CD1c-positive myeloid dendritic cell (primary cell): ENCODE results near the gene PAK5.

Source experiments
- DNase-seq: peaks from one replicate; pipeline ENCODE4 v3.0.0-alpha.2; 2016; ENCODE audit errors: extremely low spot score

PAK5 gene

DNA sequence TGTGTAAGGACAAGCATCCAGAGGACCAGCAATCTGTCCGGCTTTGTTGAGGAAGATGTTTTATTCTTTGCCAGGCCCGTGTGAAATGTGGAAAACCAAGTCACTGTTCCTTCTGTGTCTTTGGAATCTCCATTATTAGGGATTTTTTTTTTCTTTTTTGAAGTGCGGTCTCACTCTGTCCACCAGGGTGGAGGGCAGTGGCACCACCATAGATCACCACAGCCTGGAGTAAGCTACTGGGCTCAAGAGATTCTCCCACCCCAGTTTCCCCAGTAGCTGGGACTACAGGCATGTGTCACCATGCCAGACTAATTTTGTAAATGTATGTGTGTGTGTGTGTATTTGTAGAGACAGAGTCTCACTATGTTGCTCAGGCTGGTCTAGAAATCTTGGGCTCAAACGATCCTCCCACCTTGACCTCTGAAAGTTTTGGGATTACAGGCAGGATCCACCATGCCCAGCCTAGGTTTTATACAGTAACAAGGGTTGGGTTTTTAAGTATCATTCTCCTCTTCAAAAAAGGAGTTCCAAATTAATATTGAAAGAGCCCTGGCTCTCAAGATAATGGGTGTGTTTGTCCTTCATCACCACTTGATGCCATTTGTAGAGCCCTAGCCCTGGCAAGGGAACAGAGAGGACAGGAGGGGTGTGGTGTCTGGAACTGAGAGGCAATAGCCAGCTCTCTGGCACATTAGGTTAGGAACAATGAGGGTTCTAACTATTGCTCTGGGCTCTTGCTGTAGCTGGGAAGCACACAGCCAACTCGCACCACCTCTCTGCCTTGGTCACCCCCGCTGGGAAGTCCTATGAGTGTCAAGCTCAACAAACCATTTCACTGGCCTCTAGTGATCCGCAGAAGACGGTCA is 321.3 kb downstream of the PAK5 start:
- no peak for DNase-seq

DNA sequence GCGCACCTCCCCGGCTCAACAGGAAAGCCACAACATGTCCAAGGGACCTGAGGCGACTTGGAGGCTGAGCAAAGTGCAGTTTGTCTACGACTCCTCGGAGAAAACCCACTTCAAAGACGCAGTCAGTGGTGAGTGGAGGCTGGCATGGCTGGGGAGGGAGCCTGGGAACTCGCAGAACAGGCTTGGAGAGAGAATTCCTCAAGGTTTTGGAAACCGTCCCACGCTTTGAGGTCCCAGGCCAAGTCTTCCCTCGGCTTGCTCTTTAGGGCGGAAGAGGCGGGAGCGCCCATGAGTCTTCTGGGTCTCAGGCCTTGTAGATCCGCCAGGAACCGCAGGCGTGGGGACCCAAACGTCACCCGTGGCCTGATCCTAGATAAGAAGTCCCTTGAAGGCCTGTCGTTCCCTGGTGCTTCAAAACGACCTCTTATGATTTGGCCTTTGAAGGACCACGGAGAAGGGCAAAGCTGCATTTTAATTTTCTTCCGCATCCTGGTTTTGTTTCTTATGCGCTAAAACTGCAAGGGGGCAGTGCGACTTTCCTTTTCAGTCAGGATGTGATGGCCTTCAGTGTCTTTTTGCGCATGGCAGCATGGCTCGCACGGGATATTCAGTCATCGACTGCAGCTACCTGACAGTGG is 322.5 kb downstream of the PAK5 start:
- DNase-seq: peak; percentile 33

DNA sequence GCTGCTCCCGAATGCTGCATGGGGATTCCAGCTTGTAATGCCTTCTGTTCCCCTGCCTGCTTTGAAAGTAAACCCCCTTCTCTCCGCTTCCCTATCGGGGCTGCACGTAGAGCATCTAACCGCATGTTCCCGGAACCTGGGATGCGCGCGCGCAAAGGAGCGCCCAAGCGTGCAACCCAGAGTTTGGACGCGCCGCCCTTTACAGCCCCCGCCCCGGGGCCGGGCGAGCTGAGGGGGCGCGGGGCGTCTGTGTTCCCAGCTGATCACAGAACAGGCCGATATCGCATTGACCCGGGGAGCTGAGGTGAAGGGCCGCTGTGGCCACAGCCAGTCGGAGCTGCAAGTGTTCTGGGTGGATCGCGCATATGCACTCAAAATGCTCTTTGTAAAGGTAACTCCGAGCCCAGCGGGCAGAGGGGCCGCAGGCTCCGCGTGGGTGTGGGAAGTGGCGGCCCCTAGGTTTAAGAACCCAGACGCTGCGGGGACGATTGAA is 323.1 kb downstream of the PAK5 start:
- peak; percentile 57 for DNase-seq

DNA sequence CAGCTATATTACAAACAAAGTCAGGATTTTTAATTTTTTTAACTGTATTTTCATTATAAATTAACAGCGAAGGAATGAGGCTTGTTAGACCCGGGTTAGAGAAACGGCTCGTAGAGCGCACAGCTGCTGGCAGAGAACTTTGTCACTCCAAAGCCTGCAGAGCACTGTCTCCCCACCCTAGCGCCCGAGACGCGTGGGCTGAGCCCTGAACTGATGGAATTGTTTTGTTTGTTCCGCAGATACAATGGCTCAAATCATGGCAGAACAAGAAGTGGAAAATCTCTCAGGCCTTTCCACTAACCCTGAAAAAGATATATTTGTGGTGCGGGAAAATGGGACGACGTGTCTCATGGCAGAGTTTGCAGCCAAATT is 323.7 kb downstream of the PAK5 start:
- peak; percentile 65 for DNase-seq

DNA sequence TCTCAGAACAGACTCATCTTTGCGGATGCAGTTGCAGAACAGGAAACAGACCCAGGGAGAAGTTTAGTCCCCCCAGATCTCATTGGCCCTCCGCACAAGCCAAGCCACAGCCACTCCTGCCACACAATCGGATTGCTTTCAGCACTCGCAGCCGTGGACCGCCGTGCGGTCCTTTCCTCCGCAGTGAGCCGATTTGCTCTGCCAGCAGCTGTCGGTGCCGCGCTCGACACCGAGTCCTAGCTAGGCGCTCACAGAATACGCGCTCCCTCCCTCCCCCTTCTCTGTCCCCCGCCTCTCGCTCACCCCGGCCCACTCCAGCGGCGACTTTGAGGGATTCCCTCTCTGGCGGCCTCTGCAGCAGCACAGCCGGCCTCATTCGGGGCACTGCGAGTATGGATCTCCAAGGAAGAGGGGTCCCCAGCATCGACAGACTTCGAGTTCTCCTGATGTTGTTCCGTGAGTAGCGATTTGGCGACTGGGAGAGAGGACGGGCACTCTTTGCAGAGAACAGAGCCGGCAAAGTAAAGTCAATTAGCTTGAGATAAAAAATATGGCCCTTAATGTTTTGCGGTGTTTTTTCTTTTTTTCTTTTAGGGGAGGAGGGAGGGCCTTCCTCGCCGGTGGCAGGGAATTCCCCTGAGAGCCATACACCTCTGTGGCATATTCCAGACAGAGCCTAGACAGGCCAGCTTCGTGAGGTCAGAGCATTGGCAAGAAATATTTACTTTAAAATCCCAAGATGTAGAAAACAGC is 324.2 kb downstream of the PAK5 start, which contains the start of gene LAMP5:
LAMP5 (plus strand) TSS at position 130 of the 753 bp plus-strand sequence; CDS start at position 393, 263 bp downstream.
- peak; percentile 48 for DNase-seq

DNA sequence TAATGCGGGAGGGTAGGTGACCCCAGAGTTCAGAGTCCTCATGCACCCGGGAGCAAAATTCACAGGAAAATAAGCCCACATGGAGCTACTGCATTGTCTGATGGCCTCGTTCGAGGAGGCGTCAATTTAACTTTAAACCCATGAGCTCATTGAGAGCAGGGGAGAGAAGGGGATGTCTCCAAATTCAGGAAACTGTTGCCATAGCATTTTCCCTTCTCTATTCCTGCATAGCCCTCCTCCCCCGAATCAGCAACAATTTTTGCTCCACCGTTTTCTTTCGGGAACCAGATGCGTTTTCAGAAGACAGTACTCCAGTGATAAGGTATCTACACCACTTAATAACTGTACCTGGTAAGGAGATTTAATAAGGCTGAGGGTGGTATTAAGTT is 324.8 kb downstream of the PAK5 start:
- peak; percentile 47 for DNase-seq

DNA sequence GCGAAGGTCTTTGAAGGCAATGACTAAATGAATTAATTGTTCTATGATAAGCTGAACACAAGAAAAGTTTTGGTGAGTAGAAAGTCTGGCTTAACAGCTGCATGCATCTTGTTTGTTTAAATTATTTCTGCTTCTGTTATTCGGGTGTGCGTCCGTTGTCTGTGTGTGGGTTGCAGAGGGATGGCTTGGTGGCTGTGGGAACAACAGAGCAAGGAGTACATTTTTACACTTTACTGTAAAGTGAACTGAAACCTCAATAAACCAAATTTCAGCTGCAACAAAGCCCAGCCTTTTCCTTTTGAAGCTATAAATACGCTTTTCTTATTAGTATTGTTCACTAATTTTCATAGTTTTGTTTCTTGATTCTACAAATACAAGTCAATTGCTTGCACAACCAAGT is 328.0 kb downstream of the PAK5 start:
- peak; percentile 55 for DNase-seq

DNA sequence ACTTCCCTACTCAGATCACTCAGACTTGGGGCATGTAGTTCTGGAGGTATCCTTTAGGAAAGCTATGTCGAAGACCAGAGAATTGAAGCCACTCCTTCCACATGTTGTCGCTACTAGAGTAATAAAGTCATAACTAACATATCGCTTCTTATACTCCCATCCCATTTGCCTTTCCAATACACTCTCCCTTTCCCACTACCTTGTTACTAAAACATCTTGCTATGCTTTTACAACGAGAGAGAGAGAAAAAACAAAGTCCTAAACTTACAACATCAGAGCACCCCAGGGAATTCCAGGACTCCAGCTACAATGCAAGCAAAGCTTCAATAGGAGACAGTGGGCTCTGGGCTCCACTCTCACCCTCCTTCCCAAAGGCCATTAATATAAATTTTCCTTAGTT is 329.6 kb downstream of the PAK5 start:
- DNase-seq: no peak

DNA sequence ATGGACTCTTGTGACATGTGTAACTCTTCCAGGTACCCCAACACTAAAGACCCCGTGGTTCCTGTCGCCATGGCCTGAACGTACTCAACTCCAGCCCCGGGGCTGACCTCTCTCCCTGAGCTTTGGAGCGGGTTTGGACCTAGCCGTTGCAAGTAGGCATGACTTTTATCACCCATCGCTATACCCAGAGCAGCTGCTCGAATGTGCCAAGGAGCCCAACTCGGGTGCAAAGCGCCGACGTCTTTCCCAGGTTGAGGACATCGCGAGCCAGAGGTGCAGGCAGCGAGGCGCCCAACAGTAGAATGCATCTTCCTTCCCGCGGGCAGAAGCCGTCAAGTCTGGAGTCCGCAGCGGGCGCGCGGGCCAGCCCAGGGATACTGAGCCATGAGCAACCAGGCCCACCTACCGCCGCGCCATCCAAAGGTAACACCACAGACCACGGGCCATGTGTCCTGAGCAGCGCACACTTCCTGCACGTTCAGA is 330.1 kb downstream of the PAK5 start:
- DNase-seq: no peak

DNA sequence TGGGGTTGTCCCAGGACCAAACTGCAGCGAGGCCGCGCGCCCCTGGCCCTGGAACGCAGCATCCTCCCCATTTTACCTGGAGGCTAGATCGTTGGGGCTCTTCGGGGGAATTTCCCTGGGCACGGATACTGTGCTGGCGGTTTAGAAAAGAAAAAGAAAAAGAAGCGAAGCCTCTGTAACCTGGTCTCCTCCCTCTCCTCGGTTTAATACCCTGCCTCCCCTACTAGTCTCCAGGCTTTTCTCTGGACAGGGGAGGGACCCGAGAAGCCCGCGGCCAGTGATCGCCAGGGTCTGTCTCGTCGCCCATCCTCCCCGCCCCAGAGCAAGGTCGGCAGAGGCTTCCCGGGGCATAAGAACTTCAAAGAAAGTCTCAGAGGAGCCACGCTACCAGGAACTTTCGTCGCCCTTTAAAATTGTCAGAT is 330.6 kb downstream of the PAK5 start:
- no peak for DNase-seq

DNA sequence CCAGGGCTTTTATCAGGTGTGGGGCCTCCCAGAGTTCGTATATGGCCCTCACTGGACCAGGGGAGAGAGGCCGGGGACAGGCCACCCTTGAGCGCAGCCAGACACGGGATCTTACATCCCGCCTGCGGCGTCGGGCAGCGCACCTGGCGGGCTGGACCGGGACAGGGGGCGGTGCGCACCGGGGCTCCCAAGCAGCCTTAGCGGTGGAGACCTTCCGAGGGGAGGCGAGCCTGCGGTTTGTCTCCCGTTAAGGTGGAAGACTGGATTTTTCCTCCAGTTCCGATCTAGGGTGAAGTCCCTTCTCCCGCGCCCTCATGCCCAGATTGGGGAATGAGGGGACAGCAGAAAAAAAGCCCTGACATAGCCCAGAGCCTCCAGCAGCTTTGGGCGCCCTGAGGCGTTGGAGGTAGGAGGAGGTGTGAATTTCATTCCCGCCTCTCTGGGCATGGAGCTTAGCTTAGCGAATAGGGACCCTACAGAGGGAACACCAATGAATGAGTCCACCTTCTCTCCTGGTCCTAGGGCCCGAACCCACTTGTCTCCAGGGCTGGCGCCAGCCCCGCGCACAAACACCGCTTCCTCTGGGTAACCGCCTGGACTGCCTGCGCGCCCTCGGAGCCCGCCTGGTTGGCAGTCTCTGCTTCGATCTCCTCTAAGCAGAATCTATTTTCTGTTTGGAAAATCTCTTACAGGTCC is 331.2 kb downstream of the PAK5 start:
- no peak for DNase-seq

DNA sequence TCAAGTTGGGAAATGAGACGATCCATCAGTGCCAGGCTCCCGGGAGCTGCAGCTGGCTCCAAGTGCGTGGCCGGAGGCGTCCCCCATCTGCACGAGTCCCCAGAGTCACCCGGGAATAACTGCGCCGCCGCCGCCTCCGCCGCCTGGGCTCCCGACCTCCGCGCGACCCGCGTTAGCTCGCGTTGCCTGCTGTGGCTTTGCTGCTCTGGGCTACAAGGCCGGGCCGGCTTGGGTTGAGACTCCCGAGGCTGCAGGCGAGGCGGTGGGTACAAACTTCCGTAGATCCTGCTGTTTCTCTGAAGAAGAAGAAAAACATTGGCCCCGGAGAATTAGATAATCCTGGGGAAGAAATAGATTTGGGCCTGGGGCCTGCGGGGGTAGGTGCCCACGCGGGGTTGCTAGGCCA is 331.9 kb downstream of the PAK5 start:
- no peak for DNase-seq

DNA sequence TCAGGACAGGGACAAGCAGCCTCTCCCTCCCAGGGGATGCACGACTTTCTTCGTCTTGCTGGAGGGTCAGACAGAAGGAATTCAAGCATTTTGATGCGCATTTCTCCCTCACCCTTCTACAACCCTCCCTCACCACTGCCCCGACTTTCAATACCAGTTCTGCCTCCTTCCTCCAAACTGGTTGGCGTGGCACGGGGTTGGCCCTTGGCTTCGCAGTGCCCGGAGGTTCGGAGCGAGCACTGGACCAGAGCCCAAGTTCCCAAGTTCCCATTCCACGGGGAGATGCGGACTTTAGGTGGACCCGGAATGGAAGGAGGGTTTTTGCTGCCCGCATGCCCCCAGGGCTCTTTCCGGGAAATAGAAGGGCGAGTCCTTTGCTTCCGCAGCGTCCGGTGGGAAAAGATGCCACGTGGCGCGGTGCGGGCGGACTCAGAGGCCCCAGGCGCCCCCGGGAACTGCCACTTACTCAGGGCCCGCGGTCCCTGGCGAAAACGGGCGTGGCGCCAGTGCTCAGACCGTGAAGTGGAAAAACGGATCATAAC is 332.5 kb downstream of the PAK5 start:
- peak; percentile 42 for DNase-seq

DNA sequence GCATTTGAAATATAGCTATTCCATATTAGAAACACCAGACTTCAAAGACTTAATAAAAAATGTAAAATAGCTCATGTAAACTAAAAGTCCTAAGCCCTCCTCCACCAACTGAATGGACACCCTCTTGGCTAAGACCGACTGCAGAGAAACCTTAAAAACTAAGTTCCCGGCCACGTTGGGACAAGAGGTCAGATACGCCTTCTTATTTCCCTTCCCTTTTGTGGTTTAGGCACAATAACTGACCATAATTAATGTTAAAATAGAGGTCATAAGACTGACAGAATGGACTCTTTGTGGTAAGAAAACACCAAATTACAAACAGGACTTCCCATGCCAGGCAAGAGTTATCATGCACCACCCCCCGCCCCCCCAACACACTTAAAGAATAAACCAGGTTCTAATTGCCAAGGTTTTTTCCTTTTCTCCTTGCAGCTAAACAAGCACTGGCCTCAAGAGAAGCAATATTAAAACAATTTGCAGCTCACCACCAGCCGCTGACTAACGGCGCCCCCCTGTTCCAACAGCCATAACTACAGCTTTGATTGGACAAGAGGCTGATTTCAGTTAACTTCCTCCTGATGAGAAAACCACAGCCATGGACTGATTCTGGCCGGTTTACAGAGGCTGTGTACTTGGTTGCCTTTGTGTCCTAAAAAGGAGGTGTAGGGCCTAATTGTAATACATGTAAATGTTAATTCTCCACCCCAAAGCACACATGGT is 335.2 kb downstream of the PAK5 start:
- peak; percentile 73 for DNase-seq

DNA sequence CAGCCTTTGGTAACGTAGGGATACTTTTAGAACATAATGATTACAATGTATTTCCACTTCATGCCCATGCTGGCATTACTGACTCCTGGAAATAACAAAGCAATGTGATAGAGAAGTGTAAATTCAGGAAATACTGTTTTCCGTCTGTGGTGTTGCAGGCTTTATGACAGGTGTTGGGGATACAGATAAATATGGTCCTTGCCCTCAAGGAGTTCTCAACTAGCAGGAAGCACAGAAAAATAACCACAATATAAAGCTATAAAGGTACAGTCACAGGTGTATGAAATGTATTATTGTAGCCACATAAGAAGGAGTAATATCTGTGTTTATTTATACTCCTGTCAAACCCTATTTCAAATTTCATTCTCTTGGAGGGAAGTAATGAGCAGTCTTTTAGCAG is 337.4 kb downstream of the PAK5 start:
- no peak for DNase-seq

DNA sequence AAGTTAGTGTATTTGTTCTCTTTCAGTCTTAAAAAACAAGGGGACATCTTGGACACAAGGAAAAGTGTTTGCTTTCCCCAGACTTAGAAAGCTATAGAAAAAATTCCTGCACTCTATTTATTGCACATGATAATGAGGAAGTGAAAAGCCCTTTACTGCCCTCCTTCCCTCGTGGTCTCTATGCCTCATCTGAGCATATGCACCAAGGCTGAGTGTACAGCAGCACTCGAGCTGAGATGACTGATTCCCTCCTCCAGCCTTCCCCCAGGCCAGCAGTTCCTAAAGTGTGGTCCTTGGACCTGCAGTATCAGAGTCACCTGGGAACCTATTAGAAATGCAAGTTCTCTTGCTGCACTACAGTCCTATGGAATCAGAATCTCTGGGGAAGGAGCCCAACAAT is 338.8 kb downstream of the PAK5 start:
- DNase-seq: peak; percentile 85

DNA sequence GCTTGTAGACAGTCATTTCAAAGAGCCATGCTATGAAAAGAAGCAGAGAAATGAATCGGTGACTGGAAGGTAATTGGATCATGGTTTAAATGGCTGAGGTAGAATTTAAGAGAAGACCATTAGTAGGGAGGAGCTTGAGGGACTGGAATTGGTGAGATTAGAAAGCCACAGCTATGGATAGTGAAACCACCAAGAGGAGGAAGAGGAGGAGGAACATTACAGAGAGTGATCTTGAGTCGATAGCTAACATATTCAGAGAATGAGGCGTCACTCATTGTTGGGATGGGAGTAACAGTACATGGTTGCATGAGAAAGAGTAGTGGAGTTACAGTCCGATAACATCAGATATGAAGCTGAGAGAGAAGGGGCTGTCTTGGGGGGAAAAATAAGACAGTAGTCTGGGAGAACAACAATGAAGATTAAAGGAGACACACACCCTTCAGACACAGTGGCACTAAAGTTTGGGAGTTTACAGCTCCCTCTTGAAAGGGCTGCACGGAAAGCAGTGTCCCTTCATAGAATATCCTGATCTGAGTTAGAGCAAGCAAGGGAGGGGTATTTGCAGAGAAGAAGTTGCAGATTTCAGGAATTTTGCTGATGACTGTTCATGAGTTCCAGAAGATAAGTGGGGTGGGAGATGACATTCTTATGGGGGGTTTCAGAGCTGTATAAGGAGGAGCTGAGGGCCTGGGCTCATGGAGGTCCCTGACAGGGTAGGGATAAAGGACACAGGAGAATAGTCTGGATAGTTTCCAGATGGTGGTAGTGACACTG is 339.6 kb downstream of the PAK5 start:
- DNase-seq: peak; percentile 46

DNA sequence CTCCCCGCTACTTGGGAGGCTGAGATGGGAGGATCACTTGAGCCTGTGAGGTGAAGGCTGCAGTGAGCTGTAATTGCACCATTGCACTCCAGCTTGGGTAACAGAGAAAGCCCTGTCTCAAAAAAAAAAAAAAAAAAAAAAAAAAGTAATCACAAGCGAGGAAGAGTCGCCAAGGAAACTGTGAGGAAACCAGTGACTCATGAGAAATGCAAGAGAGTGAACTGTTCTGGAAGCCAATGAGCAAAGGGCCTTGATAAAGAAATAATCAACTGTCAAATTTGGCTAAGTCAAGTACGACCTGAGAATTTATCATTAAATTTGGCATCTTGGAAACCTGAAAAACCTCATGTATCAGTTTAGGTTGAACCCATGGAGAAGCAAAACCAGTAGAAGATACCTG is 340.6 kb downstream of the PAK5 start:
- DNase-seq: peak; percentile 51

DNA sequence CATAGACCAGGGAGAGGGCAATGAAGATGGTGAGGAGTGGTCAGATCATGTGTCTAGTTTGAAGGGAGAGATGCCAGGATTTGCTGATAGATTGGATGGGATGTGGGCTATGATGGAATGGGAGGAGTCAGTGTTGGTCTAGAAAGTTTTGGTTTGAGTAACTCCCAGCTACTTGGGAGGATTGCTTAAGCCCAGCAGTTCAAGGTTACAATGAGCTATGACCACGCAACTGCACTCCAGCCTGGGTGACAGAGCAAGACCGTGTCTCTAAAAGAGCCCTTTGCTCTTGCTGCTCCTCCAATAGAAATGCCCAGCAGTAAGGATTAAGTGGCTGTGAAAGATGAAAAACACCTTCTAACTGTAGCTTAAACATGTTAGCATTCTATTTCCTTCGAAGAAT is 342.7 kb downstream of the PAK5 start:
- DNase-seq: peak; percentile 48

DNA sequence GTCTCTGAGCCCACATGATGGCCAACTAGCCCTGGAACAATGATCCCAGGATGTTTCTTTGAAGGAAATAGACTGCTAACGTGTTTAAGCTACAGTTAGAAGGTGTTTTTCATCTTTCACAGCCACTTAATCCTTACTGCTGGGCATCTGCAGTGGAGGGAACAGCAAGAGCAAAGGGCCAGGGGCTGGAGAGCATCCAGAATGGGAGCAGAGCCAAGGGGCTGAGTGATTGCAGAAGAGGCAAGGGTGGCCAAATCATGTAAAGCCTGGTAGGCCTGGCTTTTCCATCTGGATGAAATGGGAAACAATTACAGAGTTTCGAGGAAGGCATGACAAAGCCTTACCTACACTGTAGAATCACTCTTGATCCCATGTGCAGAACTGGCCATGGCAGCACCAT is 343.2 kb downstream of the PAK5 start:
- no peak for DNase-seq
